NCI-H1092 treated with DMSO at 0.1 percent for 48 hours (cell line): Measurements from ENCODE around the gene SMS.

Source experiments
- DNase-seq: peaks from one replicate; lab custom pipeline; 2025; lab: John Stamatoyannopoulos, UW

Gene SMS

DNA sequence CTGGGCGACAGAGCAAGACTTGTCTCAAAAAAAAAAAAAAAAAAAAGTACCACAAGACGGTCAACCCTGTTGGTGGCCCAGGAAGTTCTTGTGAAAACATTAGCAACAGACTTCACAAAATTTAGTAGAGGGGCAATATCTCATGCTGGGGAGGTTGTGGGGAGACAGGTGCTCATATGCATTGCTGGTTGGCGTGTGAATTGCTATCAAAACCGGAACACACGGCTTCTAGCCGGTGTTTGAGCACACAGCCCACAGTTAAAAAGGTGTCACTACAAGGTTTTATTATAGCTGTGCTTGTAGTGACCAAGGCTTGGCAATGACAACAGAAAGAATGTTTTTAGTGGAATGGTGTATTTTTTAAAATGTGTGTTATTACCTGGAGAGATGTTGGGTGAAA lies 41.8 kb downstream of the SMS start:
- DNase-seq, result no peak

DNA sequence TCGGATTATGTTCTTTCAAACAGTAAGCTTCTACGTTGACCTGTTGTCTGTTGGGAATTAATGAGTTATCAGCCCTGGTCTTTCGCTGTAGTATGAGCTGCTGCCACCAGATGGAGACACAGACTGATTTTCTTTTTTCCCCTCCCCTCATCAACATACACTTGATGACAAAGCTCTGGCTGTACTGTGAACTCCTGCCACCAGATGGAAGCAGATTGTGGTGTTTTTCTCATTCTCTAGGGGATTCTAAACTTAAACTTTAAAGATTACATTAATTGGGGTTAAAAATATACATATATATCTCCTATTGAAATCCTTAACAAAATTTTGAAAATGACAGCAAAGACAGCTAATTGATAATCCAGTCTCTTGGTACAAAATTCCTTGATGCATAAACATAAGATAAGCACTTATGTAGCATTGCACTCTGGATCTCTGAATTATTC lies 44.8 kb downstream of the SMS start:
- DNase-seq, result peak; percentile 76

DNA sequence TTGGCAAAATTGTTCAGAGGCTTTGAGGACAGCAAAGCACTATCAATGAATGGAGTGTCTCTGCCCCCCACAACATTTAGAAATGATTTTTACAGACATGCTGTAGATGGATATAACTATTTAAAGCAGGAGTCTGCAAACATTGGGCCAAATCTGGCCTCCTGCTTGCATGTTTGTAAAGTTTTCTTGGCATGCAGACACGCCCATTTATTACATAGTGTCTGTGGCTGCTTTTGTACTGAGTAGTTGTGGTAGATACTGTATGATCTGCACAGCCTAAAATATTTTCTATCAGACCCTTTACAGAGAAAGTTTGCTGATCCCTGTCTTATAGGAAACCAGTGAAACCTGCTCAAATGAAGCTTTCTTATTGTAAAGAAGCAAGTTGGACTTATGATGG lies 46.1 kb downstream of the SMS start:
- no peak for DNase-seq

DNA sequence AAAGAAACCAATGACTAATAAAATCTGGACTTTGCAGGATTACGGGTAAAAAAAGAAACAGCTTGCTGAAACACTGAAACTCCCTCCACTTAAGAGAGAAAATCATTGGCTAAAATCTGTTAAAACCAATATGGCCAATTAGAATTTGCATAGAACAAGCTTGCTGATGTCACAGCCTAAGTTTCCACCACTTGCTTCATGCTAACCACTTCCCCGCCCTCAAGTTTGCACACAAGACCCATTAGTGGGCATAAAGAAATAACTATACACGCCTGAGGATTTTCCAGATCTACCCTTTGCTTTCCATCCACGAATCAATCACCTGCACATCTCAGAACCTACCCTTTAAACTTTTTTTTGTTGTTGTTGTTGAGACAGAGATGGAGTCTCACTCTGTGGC lies 48.9 kb downstream of the SMS start:
- DNase-seq, result no peak

DNA sequence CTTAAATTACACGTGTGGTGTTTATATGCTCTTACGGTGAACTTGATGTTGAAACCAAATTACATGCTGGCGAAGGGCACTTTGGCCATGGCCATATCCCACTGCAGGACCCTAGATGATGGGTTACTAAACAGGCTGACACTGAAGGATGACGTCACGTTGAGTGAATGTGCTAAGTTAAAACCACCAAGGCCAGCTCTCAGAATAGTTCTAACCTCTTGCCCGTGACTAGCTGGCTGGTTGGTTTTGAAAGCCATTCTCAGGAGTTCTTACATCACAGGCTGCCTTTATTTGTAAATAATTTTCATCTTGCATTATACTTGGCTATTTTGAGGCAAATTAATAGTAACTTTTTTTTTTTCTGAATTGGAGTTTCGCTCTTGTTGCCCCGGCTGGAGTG lies 50.3 kb downstream of the SMS start:
- no peak for DNase-seq

DNA sequence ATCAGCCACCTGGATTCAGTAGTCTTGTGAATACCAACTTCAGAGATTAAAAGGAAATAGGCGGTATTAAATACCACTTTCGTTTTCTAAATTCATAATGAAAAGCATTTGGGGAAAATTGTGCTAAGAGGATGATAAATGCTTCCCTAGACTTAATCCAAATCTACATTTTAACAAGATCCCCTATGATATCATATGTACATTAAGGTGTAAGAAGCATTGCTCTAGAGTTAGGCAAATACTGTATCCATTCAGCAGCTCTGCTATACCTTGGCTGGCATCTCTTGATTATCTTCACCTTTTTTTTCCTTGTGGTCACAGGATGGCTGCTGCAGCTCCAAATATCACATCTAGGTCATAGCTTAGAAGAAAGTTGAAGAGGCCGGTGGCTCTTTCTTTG lies 51.0 kb downstream of the SMS start:
- DNase-seq, result no peak

DNA sequence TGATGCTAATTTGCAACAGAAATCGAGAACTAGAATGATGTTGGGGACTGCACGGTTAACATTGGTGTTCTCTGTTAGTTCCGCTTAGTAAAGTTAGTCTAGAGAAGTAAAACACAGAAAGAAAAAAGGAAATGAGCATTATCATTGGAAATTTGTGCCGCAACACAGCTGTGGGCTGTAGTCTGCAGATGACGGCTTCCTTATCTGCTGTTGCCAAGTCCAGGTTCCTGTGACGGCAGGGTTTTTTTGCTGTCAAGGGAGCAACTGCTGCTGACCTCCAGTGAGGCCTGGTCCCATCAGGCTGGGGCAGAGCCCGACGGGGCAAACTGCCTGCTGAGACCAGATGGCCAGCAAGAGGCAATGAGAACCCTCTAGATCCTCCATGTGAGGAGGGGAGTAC lies 52.8 kb downstream of the SMS start:
- DNase-seq, result no peak

DNA sequence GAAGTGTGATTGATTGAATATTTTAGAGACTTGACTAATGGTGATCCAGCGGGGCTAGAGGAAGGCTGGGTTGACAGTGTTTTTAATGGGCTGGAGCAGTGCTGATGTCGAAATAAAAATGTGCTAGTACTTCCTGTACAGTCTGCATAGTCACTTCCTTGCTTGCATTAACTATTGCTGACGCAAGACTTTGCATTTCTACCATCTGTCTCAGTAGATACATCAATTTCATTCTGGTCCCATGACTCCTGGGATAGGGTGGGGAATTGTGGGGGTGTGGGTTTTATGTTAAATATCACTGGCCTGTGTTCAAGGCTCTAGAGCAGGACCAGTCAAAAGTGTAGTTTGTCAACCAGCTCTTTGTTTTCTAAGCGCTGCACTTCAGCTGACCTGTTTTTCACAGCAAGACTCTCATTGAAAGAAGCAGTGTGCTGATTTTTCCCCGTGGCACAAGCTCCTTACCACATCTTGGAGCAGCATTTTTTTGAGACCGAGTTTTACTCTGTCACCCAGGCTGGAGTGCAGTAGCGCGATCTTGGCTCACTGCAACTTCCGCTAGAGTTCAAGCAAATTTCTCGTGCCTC lies 56.5 kb downstream of the SMS start:
- DNase-seq, result no peak

DNA sequence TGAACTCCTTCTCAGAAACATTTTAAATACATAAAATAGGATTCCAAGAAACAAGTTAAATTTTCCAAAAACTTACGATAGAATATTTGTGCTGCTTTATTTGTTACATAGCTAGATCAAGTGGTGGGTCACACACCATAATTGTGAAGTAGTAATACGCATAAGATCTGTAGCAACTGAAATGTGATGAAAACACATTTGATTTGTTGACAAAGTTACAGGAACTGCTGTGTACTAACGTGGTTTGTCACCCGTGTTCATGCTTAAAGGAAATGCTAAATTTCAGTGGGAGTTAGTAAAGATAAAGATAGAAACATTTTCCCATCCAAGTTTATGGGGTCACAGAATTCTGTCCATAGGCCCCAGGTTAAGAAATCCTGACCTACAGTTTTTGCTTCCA lies 57.5 kb downstream of the SMS start:
- DNase-seq, result no peak

DNA sequence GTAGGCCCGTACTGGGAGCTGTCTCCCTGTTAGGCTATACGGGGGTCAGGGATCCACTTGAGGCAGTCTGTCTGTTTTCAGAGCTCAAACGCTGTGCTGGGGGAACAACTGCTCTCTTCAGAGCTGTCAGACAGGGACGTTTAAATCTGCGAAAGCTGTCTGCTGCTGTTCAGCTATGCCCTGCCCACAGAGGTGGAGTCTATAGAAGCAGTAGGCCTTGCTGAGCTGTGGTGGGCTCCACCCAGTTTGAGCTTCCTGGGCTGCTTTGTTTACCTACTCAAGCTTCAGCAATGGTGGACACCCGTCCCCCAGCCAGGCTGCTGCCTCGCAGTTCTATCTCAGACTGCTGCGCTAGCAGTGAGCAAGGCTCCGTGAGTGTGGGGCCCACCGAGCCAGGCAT lies 64.4 kb downstream of the SMS start:
- DNase-seq, result no peak

DNA sequence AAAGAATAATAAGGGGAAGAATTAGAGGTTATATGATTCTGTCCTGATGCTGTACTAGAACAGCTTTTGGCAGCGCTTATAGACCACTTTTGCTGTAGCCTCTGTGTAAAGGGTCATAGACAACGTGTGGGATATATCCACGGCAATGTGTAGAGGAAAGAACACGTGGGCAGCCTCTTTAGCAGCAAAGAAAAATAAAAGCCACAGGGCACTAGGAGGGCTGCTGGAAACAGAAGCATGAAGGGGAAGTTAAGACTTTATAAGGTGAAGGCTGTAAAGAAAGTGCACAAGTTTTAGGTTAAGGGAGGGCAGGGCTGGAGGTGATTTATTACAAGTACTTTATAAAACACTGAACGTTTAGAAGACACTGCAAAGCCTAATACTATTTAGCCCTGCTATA lies 71.5 kb downstream of the SMS start:
- DNase-seq, result no peak

DNA sequence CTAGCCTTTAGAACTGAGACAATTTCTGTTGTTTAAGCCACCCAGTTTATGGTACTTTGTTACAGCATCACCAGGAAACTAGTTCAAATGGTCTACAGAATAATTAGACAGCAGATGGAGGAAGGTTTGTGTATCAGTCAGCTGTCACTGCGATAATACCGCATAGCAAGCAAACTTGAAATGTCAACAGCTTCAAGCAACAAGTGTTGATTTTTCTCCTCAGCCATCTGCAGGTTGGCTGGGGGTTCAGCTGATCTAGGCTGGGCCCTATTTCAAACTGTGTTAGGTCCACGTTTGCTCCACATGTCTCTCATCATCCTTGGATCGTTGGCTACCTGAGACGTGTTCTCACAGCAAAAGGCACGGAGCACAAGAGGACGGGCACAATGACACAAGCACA lies 72.4 kb downstream of the SMS start:
- no peak for DNase-seq

DNA sequence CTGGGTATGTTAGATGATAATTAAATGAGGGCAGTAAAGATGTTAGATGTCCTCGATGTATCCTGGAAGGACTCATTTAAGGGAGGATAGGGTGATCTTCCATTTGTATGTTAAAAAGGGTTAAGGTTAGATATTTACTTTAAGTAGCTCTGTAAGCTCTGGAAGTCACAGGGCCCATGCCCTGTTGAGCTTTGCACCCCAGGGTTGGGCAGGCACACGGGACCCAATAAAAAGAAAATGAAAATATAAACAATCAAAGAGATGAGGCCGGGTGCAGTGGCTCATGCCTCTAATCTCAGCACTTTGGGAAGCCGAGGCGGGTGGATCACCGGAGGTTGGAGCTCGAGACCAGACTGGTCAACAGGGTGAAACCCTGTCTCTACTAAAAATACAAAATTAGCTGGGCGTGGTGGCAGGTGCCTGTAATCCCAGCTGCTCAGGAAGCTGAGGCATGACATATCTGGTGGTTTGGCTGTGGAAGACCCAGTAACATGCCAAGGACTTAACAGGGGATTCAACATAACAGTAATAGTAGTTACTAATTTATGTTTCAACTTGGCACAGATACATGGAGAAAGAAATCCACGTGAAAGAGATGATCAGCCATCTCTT lies 74.7 kb downstream of the SMS start:
- DNase-seq, result no peak

DNA sequence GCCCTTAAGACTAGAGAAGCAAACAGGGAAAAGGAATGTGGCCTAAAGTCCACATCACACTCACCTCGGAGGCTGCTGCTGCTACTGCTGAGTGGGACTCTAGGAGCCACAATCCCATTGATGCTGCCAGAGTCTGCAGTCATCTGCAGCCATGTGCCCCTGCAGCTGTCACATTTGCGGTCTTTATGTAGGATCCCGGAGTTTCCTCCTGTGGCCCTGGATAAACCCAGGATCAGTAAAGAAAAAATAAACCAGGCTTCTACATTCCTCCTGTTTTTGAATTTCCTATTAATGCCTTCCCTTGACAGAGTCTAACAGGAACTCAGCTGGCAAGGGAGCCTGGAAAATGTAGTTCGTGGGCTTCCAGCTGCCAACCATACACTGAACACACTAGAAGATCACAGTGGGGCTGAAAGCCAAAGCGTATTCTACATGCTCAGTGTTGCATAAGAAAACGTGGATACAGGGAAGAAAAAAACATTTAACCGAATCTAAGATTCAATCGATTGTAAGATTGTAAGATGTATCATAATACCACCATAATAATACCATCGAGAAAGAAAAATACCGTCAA lies 81.3 kb downstream of the SMS start:
- no peak for DNase-seq

DNA sequence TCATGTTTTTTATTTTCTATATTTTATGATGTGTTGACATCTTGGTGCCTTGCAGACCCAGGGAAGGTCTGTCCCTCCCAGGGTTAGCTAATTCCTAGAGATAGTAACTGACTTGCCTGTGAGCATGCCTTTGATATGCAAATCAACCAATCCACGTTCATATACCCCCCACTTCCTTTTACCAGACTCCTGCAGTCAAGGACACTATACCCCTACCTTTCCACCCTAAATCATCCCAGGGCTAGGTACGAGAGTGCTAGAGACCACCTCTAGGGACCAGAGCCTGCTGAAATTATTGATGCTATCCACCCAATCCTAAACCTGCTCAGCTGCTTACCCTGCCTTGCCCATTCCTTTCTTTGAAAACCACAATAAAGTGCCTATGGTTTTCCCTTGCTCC lies 84.1 kb downstream of the SMS start:
- no peak for DNase-seq

DNA sequence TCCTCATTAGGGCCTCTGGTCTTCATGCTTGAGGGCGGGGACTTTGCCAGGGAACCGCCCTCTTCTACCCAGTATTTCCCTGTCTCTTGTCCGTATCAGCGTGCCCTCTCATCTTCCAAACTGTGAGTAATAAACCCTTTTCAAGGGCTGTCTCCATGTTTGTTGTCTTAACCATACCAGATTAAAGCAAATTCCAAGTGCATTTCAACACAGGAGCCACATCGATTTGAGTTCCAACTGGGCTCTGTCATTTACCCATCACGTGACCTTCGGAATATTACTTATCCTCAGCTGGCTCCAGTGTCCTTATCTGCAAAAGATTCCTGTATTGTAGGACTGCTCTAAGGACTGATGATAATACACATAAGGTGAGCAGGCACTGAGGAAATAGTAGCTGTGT lies 85.2 kb downstream of the SMS start:
- DNase-seq, result no peak

DNA sequence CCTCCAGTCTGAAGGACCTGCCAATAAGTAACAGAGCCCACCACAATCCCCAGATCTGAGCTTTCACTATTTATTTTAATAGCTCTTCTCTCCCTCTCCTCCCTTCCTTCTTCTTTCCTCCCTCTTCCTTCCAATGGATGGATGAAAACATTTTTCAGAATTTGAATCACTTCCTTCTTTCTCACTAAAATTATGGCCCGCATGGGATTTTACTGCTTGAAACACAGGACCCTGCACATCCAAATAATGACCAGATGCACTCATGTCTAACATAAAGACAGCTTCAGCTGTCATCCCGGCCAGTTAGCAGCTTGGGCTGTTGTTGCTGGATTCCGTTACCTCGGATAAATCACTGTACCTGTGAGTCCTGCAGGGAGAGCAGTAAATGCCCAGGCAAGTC lies 86.2 kb downstream of the SMS start:
- DNase-seq, result no peak

DNA sequence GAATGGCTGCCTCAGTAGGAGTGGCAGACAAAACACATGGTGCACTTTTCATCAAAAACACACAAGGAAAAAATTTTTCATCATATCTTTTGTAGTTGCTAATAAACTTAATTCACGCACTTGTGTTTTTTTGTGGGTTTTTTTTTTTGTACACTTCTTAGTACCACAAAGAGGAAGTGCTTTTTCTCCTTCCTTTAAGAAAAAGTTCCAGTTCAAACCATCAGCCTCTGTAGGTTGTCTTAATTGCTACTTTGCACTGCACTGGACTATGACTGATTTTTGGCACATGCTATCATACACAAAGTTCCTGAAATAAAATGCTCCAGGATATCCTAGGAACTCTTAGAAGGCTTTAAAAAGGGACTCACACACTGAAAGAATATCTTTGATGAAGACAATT lies 91.6 kb downstream of the SMS start, which contains the start of gene PHEX:
PHEX (plus strand) TSS at position 242 of the 400 bp plus-strand sequence. CDS start 681 bp downstream, outside the sequence.
- no peak for DNase-seq

DNA sequence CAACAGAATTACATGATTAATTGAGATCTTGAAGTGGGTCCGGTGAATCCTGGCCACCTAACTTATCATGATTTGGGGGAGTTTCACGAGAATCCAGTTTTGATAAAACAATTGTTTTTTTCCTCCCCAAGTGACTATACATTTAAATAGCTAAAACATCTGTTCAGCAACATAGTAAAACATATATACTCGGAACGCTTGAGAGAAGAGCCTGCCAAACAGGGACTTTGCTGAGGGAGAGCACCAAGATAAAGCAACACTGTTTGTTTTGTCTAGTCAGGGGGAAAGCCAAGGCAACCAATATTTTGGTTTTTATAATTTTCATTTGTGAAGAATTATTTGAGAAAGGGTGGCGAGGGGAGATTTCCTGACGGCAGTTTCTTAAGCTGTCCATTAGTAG lies 92.0 kb downstream of the SMS start:
- no peak for DNase-seq

DNA sequence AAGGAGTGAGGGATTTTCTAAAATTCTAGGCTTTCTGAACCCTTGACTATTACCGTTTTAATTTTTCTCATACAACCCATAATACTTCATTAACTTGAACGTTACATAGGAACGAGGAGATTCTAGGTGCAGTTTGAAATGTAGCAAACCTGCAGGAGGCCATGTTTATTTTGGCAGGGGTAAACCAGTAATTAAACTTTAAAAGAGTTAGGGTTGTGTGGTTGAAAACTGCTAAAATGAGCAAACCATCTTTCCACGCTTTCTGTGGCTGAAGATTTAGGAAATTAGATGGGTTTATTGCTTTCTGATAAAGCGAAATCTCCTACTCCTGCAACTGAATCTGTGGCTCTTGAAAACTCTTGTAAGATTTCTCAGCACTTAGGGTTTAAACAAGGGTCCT lies 93.3 kb downstream of the SMS start:
- DNase-seq, result no peak

DNA sequence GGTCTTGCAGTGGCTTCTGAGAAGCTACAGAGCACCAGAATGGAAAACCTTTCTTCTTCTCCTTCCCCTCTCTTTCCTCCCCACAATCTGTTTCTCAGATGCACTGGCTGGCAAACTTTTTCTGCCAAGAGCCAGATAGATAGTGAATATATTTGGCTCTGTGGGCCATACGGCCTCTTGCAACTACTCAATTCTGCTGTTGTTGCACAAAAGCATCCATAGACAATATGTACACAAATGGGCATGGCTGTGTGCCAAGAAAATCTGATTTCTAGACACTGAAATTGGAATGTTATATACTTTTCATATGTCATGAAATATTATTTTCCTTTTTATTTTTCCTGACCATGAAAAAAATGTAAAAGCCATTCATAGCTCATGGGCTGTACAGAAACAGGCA lies 94.7 kb downstream of the SMS start:
- no peak for DNase-seq

DNA sequence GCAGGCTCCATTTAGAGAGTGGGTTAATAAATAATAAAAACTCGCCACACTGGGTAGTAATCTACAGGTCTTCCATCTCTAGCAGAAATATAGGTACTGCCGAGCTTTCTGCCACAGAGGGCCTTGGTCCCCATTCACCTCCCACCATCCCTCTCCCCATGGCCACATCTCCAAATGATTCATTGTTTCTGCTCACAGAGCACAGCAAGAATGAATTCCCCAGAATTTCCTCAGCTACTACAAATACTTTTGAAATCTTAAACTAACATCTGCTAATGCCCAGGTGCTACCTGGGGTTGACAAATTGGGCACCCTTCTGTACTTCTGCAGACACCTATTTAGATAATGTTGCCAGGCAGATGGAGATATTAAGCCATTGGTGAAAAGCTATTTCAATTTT lies 96.7 kb downstream of the SMS start:
- DNase-seq, result no peak

DNA sequence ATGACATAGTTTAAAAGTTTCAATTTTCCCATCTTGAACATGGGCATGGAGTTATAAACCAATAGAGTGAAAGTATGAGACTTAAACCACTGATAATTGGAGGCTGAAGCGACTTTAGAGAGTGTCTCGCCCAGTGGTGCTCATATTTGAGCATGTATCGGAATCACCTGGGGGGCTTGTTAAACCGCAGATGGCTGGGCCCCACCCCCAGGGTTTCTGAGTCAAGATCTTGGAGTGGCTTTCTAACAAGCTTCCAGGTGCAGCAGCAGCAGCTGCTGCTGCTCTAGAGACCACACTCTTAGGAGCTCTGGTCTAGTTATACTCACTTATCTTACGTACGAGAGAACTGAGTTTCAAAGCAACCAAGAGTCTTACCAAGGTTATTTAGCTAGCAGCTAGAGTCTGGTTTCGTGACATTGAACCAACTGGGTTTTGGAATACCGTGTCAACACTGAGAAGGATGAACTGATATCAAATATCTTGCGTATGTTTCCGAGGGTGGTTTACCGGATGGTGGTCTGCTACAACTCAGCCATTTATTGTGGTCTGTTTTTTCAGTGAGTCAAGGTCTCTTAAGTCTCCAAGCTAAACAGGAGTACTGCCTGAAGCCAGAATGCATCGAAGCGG lies 97.5 kb downstream of the SMS start:
- DNase-seq, result no peak

DNA sequence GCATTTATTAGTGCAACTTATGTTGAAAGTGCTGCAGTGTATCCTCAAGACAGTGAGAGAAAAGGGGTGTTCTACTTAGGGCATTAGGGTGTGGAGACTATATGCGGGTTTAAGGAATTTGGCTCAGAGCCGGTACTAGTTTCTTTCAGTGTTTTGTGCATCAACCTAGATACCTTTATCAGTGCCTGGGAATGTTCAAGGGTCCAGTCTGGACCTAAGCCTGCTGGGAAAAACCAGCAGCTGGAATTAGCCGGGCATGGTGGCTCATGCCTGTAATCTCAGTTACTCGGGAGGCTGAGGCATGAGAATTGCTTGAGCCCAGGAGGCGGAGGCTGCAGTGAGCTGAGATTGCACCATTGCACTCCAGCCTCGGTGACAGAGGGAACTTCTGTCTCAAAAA lies 99.0 kb downstream of the SMS start:
- DNase-seq, result no peak
